DMS 273 (cell line): ENCODE data around the gene RASGEF1B.

ENCODE experiments used
- DNase-seq: peaks from one replicate; lab custom pipeline; 2025; ENCODE audit not compliant: unreplicated experiment; lab: John Stamatoyannopoulos, UW

The RASGEF1B gene

GRCh38 chr4:81471588-81472280 is at the start of gene RASGEF1B:
TSS of gene RASGEF1B (minus strand) at chr4:81471907. CDS start at chr4:81459508, 12,399 bp downstream.
- DNase-seq = peak; percentile 89

GRCh38 chr4:81519856-81520255 is 48.1 kb upstream of the RASGEF1B start:
- DNase-seq = no peak

GRCh38 chr4:81519427-81519773 is 47.7 kb upstream of the RASGEF1B start:
- DNase-seq = no peak

- no peak for DNase-seq
Observed at GRCh38 chr4:81518762-81519426, 47.2 kb upstream of the RASGEF1B start.

- DNase-seq = no peak
Observed at GRCh38 chr4:81516241-81516640, 44.5 kb upstream of the RASGEF1B start.

GRCh38 chr4:81512757-81513501 is 41.2 kb upstream of the RASGEF1B start:
- DNase-seq = no peak

- no peak for DNase-seq
Observed at GRCh38 chr4:81512001-81512756, 40.5 kb upstream of the RASGEF1B start.

GRCh38 chr4:81510643-81511178 is 39.0 kb upstream of the RASGEF1B start:
- DNase-seq = no peak

GRCh38 chr4:81509822-81510221 is 38.1 kb upstream of the RASGEF1B start:
- DNase-seq = no peak

GRCh38 chr4:81509191-81509590 is 37.5 kb upstream of the RASGEF1B start:
- no peak for DNase-seq

GRCh38 chr4:81508411-81509185 is 36.9 kb upstream of the RASGEF1B start:
- no peak for DNase-seq

GRCh38 chr4:81507530-81507929 is 35.8 kb upstream of the RASGEF1B start:
- no peak for DNase-seq

GRCh38 chr4:81506731-81507130 is 35.0 kb upstream of the RASGEF1B start:
- DNase-seq = no peak

GRCh38 chr4:81505726-81506125 is 34.0 kb upstream of the RASGEF1B start:
- DNase-seq = no peak

GRCh38 chr4:81505004-81505598 is 33.4 kb upstream of the RASGEF1B start:
- no peak for DNase-seq

GRCh38 chr4:81504112-81505003 is 32.7 kb upstream of the RASGEF1B start:
- peak; percentile 17 for DNase-seq

GRCh38 chr4:81503586-81503985 is 31.9 kb upstream of the RASGEF1B start:
- DNase-seq = peak; percentile 89

GRCh38 chr4:81502564-81502963 is 30.9 kb upstream of the RASGEF1B start:
- peak; percentile 2 for DNase-seq

GRCh38 chr4:81499840-81500239 is 28.1 kb upstream of the RASGEF1B start:
- DNase-seq = peak; percentile 84
